ENCODE results near the gene PTPRT.

GRCh38 chr20:42974347-42974746, 215.4 kb downstream of the PTPRT start:
- TF ChIP-seq, protein P1, sequence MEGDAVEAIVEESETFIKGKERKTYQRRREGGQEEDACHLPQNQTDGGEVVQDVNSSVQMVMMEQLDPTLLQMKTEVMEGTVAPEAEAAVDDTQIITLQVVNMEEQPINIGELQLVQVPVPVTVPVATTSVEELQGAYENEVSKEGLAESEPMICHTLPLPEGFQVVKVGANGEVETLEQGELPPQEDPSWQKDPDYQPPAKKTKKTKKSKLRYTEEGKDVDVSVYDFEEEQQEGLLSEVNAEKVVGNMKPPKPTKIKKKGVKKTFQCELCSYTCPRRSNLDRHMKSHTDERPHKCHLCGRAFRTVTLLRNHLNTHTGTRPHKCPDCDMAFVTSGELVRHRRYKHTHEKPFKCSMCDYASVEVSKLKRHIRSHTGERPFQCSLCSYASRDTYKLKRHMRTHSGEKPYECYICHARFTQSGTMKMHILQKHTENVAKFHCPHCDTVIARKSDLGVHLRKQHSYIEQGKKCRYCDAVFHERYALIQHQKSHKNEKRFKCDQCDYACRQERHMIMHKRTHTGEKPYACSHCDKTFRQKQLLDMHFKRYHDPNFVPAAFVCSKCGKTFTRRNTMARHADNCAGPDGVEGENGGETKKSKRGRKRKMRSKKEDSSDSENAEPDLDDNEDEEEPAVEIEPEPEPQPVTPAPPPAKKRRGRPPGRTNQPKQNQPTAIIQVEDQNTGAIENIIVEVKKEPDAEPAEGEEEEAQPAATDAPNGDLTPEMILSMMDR (IDR thresholded peaks at IDR 0.05), result no peak
- no peak for TF ChIP-seq POLR2A (IDR thresholded peaks at IDR 0.05)

Data from Peyer's patch (tissue), 4 donors.